H1 (cell line): Measurements from ENCODE around the gene ANXA3. TPM values are rescaled to one million over a fixed set of nuclear protein-coding genes. Genes with fewer than 3 reads are reported as not detected.

Source experiments
- EP300 ChIP-seq, 2 experiments: IDR thresholded peaks; 1 replicate in 1 of 2; 2 replicates in 1 of 2; pipeline ENCODE4 v1.6.1; 2011 to 2012; ENCODE audit warnings: low read depth in 2 of 2, low read length in 2 of 2, mild to moderate bottlenecking in 2 of 2, borderline replicate concordance in 1 of 2, inconsistent platforms in 1 of 2, moderate library complexity in 1 of 2
- polyA plus RNA-seq, 7 experiments: library from polyadenylated mRNA; depleted of rRNA in 3 of 7; stranded (reverse) in 5 of 7; unstranded in 2 of 7; fragments of >200 nt in 5 of 7; fragments of 200-250 nt in 2 of 7; gene quantifications; 1 replicate in 5 of 7; 2 replicates in 1 of 7; 4 replicates in 1 of 7; pipeline versions ENCODE4 v1.2.1 to v1.2.3, GENCODE V29; 2011 to 2013; ENCODE audit warnings: missing spikeins in 2 of 7, mixed read lengths in 2 of 7
- total RNA-seq: library from RNA; stranded (reverse); fragmentation: NEBNext Ultra II Directional; extraction: Animal tissue kit (Norgen Biotek cat#: 25700); gene quantifications from 2 replicates; pipeline ENCODE4 v1.2.1, GENCODE V29; 2021
- TF ChIP-seq, protein P1 (sequence below): fragments of 300-600 bp; sonication (generic); IDR thresholded peaks from 2 replicates; pipeline ENCODE4 v1.7.1; 2012; ENCODE audit warnings: low read length, moderate library complexity, mild to moderate bottlenecking, inconsistent platforms; ENCODE audit not compliant: insufficient replicate concordance

Gene ANXA3
- total and polyA plus RNA-seq, 2 of the 8 experiments (the other 6 are each of a cell fraction or from before 2014, with no cell fraction given), result 10.3 to 27.3 TPM

GRCh38 chr4:78601013-78601412 is 49.4 kb downstream of the ANXA3 start (continued):
- TF ChIP-seq, protein P1, sequence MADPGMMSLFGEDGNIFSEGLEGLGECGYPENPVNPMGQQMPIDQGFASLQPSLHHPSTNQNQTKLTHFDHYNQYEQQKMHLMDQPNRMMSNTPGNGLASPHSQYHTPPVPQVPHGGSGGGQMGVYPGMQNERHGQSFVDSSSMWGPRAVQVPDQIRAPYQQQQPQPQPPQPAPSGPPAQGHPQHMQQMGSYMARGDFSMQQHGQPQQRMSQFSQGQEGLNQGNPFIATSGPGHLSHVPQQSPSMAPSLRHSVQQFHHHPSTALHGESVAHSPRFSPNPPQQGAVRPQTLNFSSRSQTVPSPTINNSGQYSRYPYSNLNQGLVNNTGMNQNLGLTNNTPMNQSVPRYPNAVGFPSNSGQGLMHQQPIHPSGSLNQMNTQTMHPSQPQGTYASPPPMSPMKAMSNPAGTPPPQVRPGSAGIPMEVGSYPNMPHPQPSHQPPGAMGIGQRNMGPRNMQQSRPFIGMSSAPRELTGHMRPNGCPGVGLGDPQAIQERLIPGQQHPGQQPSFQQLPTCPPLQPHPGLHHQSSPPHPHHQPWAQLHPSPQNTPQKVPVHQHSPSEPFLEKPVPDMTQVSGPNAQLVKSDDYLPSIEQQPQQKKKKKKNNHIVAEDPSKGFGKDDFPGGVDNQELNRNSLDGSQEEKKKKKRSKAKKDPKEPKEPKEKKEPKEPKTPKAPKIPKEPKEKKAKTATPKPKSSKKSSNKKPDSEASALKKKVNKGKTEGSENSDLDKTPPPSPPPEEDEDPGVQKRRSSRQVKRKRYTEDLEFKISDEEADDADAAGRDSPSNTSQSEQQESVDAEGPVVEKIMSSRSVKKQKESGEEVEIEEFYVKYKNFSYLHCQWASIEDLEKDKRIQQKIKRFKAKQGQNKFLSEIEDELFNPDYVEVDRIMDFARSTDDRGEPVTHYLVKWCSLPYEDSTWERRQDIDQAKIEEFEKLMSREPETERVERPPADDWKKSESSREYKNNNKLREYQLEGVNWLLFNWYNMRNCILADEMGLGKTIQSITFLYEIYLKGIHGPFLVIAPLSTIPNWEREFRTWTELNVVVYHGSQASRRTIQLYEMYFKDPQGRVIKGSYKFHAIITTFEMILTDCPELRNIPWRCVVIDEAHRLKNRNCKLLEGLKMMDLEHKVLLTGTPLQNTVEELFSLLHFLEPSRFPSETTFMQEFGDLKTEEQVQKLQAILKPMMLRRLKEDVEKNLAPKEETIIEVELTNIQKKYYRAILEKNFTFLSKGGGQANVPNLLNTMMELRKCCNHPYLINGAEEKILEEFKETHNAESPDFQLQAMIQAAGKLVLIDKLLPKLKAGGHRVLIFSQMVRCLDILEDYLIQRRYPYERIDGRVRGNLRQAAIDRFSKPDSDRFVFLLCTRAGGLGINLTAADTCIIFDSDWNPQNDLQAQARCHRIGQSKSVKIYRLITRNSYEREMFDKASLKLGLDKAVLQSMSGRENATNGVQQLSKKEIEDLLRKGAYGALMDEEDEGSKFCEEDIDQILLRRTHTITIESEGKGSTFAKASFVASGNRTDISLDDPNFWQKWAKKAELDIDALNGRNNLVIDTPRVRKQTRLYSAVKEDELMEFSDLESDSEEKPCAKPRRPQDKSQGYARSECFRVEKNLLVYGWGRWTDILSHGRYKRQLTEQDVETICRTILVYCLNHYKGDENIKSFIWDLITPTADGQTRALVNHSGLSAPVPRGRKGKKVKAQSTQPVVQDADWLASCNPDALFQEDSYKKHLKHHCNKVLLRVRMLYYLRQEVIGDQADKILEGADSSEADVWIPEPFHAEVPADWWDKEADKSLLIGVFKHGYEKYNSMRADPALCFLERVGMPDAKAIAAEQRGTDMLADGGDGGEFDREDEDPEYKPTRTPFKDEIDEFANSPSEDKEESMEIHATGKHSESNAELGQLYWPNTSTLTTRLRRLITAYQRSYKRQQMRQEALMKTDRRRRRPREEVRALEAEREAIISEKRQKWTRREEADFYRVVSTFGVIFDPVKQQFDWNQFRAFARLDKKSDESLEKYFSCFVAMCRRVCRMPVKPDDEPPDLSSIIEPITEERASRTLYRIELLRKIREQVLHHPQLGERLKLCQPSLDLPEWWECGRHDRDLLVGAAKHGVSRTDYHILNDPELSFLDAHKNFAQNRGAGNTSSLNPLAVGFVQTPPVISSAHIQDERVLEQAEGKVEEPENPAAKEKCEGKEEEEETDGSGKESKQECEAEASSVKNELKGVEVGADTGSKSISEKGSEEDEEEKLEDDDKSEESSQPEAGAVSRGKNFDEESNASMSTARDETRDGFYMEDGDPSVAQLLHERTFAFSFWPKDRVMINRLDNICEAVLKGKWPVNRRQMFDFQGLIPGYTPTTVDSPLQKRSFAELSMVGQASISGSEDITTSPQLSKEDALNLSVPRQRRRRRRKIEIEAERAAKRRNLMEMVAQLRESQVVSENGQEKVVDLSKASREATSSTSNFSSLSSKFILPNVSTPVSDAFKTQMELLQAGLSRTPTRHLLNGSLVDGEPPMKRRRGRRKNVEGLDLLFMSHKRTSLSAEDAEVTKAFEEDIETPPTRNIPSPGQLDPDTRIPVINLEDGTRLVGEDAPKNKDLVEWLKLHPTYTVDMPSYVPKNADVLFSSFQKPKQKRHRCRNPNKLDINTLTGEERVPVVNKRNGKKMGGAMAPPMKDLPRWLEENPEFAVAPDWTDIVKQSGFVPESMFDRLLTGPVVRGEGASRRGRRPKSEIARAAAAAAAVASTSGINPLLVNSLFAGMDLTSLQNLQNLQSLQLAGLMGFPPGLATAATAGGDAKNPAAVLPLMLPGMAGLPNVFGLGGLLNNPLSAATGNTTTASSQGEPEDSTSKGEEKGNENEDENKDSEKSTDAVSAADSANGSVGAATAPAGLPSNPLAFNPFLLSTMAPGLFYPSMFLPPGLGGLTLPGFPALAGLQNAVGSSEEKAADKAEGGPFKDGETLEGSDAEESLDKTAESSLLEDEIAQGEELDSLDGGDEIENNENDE, result no peak
- TF ChIP-seq EP300 (IDR thresholded peaks at IDR 0.05; ENCODE audit: borderline replicate concordance in 1 of 2, low read depth in 2 of 2, low read length in 2 of 2), result no peak
